HG02588 (cell line): ENCODE results near the gene PTTG1IP2.

Experiments used
- ATAC-seq: cut with Tn5 transposase; IDR thresholded peaks from one replicate; pipeline ENCODE4 v1.9.1; 2021; ENCODE audit warnings: mild to moderate bottlenecking, moderate library complexity; ENCODE audit not compliant: unreplicated experiment

The PTTG1IP2 gene

DNA sequence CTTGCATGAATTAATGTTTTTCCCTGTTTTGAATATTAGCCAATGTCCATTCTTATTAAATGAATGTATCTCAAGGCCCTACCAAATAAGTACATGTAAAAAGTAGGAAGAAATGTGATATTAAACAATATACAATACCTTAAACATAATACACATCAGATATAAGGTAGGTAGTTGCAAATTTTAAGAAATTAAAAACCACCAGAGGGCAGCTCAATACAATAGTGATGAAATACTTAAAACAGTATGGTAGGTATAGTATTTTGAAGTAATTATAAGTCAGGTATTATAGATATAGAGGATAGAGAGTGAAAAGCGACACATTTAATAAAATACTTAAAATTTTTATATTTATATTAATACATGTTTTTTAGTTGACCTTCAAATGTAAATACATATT lies 83.1 kb downstream of the PTTG1IP2 start:
- no peak for ATAC-seq

- ATAC-seq: no peak
These were observed 91.3 kb downstream of the PTTG1IP2 start for GRCh38 chr7:90560730-90561129.
